ENCODE measurements around the gene DCXR.

Gene DCXR

DNA sequence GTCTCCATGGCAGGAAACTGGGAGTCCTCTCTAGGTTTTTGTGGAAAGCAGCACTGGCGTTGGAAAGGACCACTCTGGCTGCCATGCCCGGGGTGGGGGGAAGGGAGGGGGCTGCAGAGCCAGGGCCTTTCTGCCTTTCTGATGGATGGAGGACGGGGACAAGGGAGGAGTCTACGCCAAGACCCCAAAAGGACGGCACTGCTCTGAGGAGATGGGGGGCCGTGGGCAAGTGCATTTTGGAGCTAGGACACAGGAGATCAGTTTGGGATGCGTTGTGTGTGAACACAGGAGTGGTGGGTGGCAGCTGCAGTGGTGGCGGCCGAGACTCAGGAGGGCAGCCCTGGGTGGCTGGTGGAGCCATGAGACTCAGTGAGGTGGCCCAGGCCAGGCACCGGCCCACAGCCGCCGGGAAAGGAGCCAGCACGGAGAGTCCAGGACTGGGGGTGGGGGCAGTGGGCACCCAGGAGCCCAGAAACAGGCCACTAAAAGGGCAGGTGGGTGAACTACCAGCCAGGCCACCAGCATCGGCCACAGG, 16.9 kb downstream of the DCXR start:
- no peak overlapping the region for H3K4me3 ChIP-seq (ENCODE audit: low read depth, low read length)
- ChIA-PET POLR2A (interaction anchor here (0.5 to 5.1 kb wide), 13 partner anchors 10 to 298 kb away, joined by 3 to 61 read pairs (median 8); partner anchors contain the start of genes DCXR, NOTUM and RAC3), CTCF (interaction anchor here (0.6 to 7.6 kb wide), 31 partner anchors 8 to 284 kb away, joined by 3 to 105 read pairs (median 5); partner anchors contain the start of genes DCXR, MAFG, NOTUM and RAC3)
- H3K9me3 ChIP-seq (ENCODE audit: control insufficient read depth, insufficient read depth, low read depth, low read length) = no peaks in the 10 kb centered on the region
- H3K27ac ChIP-seq (ENCODE audit: extremely low read depth, low read depth, low read length) = peak overlapping the region; percentile 38
- peaks cover 0 to 30% of the 10 kb centered on the region in 2 experiments; a peak in 1 of 3 replicates for H3K36me3 ChIP-seq (ENCODE audit: control insufficient read depth in 2 of 2, insufficient read depth in 1 of 2, low read length in 2 of 2)
- peaks cover 11% of the 10 kb centered on the region for H3K4me1 ChIP-seq (ENCODE audit: control insufficient read depth, insufficient read depth, low read length)
- TF ChIP-seq ZNF211 (tag by site-specific recombination; IDR thresholded peaks at IDR 0.05; ENCODE audit: low read depth) (no peak), ZNF404 (tag by site-specific recombination; IDR thresholded peaks at IDR 0.05) (no peak)
- TF ChIP-seq, protein P1, sequence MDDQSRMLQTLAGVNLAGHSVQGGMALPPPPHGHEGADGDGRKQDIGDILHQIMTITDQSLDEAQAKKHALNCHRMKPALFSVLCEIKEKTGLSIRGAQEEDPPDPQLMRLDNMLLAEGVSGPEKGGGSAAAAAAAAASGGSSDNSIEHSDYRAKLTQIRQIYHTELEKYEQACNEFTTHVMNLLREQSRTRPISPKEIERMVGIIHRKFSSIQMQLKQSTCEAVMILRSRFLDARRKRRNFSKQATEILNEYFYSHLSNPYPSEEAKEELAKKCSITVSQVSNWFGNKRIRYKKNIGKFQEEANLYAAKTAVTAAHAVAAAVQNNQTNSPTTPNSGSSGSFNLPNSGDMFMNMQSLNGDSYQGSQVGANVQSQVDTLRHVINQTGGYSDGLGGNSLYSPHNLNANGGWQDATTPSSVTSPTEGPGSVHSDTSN (CRISPR knock-in tag; IDR thresholded peaks at IDR 0.05) = peak; percentile 10; the same call in 1 of the 2 replicates

DNA sequence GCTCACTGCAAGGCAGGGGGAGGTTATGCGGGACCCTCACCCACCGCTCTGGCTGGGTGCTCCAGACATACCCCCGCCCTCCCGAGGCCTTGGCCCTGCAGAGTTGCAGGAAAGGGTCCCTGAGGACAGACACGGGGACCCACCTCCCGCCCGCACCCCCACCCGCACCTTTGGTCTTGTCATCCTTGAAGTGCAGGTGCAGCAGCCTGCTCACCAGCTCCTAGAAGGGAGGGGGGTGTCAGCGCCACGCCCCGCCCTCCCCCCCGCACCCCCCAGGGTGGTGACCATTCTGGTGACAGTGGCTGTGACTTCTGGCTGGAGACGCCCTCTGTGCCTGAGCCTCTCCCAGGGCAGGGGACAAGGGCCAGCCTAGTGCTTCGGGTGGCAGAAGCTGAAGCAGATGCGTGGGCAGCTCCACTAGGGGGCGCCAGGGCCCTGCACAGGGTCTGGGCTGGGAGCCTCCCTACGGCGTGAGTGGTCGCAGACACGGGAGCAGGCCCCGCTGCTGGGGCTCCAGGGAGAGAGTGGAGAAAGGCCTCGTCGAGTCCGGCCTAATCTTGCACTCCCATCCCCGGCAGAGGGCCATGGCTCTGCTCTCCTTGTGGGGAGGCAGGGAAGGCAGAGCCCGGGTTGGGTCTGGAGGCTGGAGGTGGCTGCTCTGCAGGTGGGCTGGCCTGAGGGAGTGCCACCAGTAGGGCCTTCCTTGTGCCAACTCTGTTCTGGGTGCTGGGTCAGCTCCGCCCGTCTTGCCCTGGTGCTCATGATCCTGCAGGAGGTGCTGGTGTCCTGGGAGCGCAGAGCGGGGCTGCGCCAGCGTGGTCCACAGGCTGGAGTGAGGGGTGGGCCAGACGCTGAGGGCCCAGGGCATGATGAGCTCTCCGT, 17.6 kb downstream of the DCXR start:
- CTCF ChIA-PET = interaction anchor here (0.5 to 7.6 kb wide), 41 partner anchors 8 to 283 kb away, joined by 3 to 105 read pairs (median 4); partner anchors contain the start of genes DCXR, MAFG, MYADML2 and NOTUM
- POLR2A ChIA-PET = interaction anchor here (0.5 to 5.1 kb wide), 14 partner anchors 11 to 297 kb away, joined by 3 to 61 read pairs (median 7); partner anchors contain the start of genes DCXR, NOTUM and RAC3
- peaks cover 0 to 23% of the 10 kb centered on the region in 2 experiments; a peak in 1 of 3 replicates for H3K36me3 ChIP-seq (ENCODE audit: control insufficient read depth in 2 of 2, insufficient read depth in 1 of 2, low read length in 2 of 2)
- no peak overlapping the region for H3K4me3 ChIP-seq (ENCODE audit: low read depth, low read length)
- H3K4me1 ChIP-seq (ENCODE audit: control insufficient read depth, insufficient read depth, low read length) = peaks cover 11% of the 10 kb centered on the region
- H3K9me3 ChIP-seq (ENCODE audit: control insufficient read depth, insufficient read depth, low read depth, low read length) = no peaks in the 10 kb centered on the region
- H3K27ac ChIP-seq (ENCODE audit: extremely low read depth, low read depth, low read length) = peak overlapping the region; percentile 16; the same call in 1 of the 2 replicates
- TF ChIP-seq ZNF660 (tag by site-specific recombination; IDR thresholded peaks at IDR 0.05) = 0 out of 2 replicates have a peak, but pooled peaks have one; percentile 14
- peak; percentile 97 for TF ChIP-seq ZNF2 (tag by site-specific recombination; IDR thresholded peaks at IDR 0.05)
- no peak for TF ChIP-seq ZNF596 (tag by site-specific recombination; IDR thresholded peaks at IDR 0.05)
- TF ChIP-seq, protein P2, sequence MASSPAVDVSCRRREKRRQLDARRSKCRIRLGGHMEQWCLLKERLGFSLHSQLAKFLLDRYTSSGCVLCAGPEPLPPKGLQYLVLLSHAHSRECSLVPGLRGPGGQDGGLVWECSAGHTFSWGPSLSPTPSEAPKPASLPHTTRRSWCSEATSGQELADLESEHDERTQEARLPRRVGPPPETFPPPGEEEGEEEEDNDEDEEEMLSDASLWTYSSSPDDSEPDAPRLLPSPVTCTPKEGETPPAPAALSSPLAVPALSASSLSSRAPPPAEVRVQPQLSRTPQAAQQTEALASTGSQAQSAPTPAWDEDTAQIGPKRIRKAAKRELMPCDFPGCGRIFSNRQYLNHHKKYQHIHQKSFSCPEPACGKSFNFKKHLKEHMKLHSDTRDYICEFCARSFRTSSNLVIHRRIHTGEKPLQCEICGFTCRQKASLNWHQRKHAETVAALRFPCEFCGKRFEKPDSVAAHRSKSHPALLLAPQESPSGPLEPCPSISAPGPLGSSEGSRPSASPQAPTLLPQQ (tag by site-specific recombination; IDR thresholded peaks at IDR 0.05) = no peak
- 0 out of 2 replicates have a peak, but pooled peaks have one; percentile 41 for TF ChIP-seq KLF8 (tag by site-specific recombination; IDR thresholded peaks at IDR 0.05)
- no peak for TF ChIP-seq WT1 (tag by site-specific recombination; IDR thresholded peaks at IDR 0.05)
- peak; percentile 19; the same call in 1 of the 2 replicates for TF ChIP-seq ZIC2 (tag by site-specific recombination; IDR thresholded peaks at IDR 0.05)
- 0 out of 2 replicates have a peak, but pooled peaks have one; percentile 45 for TF ChIP-seq EGR2 (tag by site-specific recombination; IDR thresholded peaks at IDR 0.05; ENCODE audit: low read depth)
- peak; percentile 50 for TF ChIP-seq GLIS1 (tag by site-specific recombination; IDR thresholded peaks at IDR 0.05)
- peak; percentile 81; the same call in 1 of the 2 replicates for TF ChIP-seq ZNF600 (tag by site-specific recombination; IDR thresholded peaks at IDR 0.05)
- TF ChIP-seq BCL11A (tag by site-specific recombination; IDR thresholded peaks at IDR 0.05; ENCODE audit: low read depth) = peak; percentile 36; the same call in 1 of the 2 replicates
- peak; percentile 57 for TF ChIP-seq ZBTB17 (tag by site-specific recombination; IDR thresholded peaks at IDR 0.05)
- peak; percentile 76 for TF ChIP-seq ZFHX2 (tag by site-specific recombination; conservative IDR thresholded peaks at IDR 0.05)
- TF ChIP-seq BCL11B (tag by site-specific recombination; IDR thresholded peaks at IDR 0.05; ENCODE audit: low read depth) = peak; percentile 71
- TF ChIP-seq, protein P3, sequence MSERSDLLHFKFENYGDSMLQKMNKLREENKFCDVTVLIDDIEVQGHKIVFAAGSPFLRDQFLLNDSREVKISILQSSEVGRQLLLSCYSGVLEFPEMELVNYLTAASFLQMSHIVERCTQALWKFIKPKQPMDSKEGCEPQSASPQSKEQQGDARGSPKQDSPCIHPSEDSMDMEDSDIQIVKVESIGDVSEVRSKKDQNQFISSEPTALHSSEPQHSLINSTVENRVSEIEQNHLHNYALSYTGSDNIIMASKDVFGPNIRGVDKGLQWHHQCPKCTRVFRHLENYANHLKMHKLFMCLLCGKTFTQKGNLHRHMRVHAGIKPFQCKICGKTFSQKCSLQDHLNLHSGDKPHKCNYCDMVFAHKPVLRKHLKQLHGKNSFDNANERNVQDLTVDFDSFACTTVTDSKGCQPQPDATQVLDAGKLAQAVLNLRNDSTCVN (tag by site-specific recombination; optimal IDR thresholded peaks at IDR 0.05) = peak; percentile 15
- TF ChIP-seq, protein P4, sequence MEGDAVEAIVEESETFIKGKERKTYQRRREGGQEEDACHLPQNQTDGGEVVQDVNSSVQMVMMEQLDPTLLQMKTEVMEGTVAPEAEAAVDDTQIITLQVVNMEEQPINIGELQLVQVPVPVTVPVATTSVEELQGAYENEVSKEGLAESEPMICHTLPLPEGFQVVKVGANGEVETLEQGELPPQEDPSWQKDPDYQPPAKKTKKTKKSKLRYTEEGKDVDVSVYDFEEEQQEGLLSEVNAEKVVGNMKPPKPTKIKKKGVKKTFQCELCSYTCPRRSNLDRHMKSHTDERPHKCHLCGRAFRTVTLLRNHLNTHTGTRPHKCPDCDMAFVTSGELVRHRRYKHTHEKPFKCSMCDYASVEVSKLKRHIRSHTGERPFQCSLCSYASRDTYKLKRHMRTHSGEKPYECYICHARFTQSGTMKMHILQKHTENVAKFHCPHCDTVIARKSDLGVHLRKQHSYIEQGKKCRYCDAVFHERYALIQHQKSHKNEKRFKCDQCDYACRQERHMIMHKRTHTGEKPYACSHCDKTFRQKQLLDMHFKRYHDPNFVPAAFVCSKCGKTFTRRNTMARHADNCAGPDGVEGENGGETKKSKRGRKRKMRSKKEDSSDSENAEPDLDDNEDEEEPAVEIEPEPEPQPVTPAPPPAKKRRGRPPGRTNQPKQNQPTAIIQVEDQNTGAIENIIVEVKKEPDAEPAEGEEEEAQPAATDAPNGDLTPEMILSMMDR (tag by site-specific recombination; IDR thresholded peaks at IDR 0.05) = peak; percentile 85
- no peak for TF ChIP-seq ZNF157 (tag by site-specific recombination; IDR thresholded peaks at IDR 0.05)
- TF ChIP-seq KLF1 (tag by site-specific recombination; IDR thresholded peaks at IDR 0.05) = peak; percentile 65
- peak; percentile 81 for TF ChIP-seq GLIS2 (tag by site-specific recombination; IDR thresholded peaks at IDR 0.05)
- 0 out of 2 replicates have a peak, but pooled peaks have one; percentile 39 for TF ChIP-seq IKZF3 (tag by site-specific recombination; IDR thresholded peaks at IDR 0.05)
- peak; percentile 43 for TF ChIP-seq ZNF654 (tag by site-specific recombination; IDR thresholded peaks at IDR 0.05; ENCODE audit: low read depth)
- TF ChIP-seq ZNF292 (tag by site-specific recombination; IDR thresholded peaks at IDR 0.05; ENCODE audit: borderline replicate concordance, low read depth) = no peak
- no peak for TF ChIP-seq ZNF350 (tag by site-specific recombination; IDR thresholded peaks at IDR 0.05)
